GM18502 (cell line): ENCODE measurements around the gene ARHGEF7.
"Not testable (repeated sequence)": the region's sequence is repeated elsewhere in the genome, so short reads cannot be mapped to it uniquely, and the experiment has no call there.

Experiments
- ATAC-seq: cut with Tn5 transposase; IDR thresholded peaks from one replicate; pipeline ENCODE4 v1.9.1; 2021; ENCODE audit warnings: mild to moderate bottlenecking; ENCODE audit not compliant: unreplicated experiment, poor library complexity

ARHGEF7 gene

DNA sequence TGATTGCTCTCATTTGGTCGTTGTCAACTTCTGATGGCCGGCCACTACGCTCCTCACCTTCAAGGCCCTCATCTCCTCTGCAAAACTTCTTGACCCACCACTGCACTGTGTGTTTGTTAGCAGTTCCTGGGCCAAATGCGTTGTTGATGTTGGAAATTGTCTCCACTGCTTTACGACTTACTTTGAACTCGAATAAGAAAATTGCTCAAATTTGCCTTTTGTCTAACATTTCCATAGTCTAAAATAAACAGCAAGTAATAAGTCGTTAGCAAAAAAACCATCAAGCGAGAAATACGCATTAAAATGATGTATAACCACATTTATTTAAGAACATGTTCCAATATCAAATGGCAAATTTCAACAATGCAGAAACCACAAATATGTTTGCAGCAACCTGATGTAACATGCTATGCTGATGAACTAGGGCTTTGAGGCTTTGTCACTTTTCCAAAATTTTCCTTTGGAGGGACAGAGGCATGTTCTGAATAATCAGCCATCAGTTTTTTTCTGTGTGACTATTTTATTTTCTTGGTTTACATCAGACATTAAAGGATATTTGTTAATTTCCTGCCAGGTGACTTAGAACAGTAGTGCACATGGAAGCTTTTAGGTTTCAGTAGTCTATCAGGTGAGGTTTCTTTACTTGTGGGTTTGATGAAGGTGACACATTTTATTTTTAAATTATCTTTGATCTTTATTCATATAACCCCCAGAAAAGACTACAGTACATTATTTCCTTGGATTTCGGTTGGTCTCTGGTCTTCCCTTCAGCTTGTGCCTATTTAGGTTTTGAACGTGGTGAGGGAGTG lies 130.7 kb downstream of the ARHGEF7 start:
- ATAC-seq: no peak

DNA sequence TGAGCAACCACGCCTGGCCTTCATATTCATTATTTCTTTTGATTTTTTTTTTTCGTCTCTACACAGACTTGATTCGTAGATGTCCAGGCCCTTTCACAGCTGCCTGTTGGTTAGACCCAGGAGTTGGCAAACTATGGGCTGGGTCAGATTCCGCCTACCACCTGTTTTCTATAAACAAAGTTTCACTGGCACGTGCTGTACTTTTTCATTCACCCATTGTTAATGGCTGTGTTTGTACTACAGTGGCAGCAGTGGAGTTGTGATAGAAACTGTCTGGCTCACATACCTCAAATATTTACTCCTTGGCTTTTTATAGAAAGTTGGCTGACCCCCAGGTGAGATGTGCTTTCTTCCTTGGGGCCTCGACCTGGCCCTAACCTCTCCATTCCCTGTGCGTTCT lies 132.4 kb downstream of the ARHGEF7 start:
- ATAC-seq: no peak

DNA sequence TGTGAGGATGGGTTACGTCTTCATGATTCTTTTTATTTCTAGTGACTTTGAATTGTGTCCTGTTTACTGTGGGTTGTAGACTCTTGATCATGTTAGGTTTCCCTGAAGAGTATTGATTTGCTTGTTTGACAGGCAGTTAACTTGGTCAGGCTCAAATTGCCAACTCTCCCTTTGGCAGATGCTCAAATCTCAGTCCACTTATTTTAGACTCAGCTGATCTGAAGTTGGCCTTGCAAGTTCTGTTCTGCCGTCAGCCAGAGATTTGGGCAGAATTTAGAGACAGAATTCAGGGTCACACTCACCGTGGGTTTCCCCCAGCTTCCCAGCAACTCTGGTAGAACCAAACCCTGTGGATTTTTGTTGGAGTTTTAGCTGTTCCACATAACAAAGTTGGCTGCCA lies 133.7 kb downstream of the ARHGEF7 start:
- no peak for ATAC-seq

DNA sequence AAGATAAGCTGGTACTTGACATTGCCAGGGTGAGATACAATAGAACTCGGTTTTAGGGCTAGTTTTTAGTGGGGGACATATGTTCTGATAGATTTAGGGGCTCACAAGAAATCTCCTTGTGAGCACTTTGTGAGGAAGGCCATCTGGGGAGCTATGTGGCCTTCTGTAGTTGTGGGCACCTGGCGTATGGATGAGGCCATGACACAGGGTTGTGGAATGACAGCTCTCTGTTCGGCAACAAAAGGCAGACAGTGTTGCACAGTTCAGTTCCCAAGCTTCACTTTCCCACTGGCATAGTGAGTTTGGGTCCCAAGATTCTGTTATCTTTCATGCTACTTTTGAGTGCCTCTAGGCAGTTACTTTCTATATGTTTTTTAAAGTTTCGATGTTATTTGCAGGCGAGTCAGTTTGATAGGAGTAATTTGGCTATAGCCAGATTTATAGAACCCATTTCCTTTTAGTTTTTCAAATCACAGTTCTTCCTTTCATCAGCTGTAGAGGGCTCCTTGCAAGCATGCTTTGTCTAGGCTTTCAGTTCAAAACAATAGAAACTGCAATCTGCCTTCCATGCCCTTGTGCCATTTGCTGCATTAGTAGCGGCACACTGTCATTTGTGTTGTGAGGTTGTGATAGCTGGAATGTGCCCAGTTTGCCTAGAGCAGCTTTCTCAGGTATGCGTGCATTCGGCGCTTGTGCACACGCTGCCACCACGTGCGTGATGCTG lies 134.7 kb downstream of the ARHGEF7 start:
- no peak for ATAC-seq

DNA sequence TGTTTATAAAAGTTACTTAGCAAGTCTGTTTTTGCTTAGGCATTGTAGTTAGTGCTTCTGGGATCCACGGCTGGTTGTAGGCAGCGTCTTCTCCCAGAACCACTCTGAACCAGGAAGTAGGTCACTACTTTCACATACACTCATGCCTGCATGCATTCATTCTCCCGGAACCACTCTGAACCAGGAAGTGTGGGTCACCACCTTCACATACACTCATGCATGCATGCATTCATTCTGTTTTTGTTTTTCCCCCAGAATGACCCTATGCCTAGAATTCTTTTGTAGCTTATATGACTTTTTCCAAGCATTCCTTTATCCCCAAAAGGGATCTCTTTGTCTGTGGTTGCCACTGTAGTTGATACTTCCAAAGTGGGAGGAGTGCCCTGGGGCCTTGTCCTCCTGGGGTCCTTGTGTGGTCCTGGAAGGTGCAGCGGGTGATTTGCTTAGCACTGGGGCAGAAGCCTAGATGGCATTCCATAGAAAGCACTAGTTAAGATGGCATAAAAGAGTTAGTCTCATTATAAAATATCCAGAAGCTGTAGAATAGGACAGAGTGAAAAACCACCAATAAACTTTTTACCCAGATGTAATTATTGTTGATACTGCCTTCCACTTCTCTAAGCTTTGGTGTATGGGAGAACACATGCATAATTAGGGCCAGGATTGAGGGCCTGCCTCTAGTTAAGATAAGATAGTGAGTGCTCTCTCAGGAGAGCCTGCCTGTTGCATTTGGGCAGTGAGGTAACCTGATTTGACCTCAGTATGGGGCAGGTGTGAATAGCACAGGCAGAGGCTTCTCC lies 136.7 kb downstream of the ARHGEF7 start:
- ATAC-seq: no peak

DNA sequence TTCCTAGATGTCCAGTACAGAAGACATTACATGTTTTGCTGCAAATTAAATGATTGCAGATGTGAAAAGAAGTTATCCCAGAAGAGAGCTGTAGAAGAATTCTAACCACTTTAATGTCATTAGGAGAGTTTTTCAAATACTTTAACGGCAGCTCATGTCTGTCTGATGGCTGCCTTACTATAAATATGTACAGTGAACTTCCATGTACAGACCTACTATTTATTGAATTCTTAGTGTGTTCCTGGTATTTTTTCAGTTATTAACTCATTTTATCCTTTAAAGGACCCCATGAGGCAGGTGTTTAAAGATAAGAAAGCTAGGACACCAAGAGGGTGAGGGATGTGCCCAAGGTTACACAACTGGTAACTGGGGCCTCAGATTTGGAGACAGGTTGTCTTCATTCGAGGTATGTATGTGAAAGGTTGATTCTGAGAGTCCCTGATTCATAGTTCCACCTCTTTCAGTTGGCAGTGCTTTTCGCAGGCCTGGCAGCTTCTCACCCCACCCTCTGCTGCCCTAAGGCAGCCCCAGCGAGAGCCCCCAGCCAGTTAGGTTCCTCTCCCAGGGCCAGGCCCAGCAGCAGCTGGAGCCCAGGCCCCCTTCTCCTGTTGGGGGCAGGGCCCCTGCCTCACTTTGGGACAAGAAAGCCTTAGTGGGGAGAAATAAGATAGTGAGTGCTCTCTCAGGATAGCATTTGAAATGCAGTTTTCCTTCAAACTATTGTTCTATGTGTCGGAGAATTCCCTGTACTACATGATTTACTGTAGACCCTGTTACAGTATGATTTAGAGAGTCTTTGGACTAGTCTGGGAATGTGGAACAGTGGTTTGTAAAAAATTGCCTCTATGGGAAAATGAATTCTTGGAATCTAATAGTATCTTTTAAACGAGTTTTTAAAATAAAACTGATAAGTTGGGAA lies 137.6 kb downstream of the ARHGEF7 start:
- ATAC-seq: no peak

DNA sequence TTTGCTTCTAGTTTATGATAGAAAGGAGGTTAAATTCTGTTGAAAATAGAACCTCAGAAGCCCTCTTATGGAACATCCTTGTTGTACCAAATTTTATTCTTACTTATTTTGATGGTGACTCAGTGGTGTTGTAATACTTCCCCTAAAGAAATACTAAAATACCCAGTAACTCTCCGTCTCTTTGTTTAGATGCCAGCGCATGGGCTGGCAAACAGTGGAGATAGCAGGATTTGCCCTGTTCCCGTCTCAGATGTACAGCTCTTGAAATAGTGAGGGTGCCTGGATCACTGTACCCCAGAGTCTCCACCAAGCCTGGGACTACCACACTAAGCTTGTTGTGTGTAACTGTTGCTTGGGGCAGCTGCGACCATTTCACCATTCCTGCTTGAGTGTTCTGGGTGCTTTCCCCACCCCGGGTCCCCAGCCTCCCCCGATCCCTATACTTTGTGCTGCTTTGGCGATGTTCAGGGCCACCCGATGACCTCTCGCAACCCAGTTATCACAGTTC lies 138.3 kb downstream of the ARHGEF7 start:
- ATAC-seq: no peak

DNA sequence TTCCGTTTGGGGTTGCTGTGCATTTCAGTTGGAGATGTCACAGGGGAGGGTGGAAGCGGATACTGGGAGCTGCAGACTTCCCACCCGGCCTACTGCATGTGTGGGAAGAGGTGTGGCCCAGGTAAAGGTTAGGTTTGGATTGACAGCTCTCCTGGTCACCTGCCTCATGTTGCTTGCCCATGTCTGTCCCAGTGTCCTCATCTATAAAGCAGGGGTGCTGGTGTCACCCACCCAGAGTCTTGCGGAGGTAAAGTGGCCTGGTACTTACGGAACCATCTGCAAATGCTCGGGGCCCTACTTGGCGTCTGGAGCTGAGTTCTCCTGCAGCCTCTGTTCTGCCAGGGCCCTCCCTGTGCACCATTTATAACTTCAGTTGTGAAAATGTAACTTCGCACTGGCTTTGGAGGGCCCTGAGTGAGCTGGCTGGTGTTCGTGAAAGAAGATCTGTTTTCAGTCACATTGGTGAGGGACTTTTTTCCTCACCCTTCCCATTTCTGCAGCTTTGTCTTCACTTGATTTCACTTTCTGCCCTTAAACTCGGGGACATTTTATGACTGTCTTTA lies 140.2 kb downstream of the ARHGEF7 start:
- no peak for ATAC-seq

DNA sequence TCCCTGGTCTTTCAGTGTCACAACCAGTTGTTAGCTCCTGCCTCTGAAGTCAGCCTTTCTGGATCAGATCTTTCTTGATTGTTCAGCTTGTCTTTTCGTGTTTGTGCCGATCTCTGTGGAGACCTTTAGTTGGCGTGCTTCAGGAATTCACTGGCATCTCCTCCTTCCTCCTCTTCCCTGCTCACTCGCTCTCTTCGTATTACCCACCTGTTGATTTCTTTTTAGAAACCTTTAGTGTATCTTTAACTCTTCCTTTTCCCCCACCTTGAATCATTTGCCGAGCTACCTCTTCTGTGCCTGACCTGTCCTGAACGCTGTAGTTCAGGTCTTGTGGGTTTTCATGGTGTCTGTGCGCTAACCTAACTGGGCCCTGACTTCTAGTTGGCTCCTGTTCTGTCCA lies 141.3 kb downstream of the ARHGEF7 start:
- no peak for ATAC-seq

DNA sequence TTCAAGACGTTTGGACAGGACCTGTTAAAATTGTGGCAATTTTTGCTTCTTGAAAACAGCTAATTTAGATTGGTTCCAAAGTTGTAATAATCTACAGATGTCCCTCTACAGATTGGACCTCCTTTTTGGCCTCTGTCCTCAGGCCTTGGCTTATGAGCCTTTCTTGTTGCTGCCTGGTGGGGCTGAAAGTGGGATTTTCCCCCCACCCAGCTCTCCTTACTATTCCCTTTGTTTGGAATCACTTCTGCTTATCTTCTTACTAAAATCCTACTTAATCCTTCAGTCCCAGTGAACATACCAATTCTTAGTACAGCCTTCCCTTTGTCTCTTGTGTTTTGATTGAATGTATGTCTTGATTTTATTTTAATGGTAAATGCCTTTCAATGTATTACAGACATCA lies 141.8 kb downstream of the ARHGEF7 start:
- no peak for ATAC-seq

DNA sequence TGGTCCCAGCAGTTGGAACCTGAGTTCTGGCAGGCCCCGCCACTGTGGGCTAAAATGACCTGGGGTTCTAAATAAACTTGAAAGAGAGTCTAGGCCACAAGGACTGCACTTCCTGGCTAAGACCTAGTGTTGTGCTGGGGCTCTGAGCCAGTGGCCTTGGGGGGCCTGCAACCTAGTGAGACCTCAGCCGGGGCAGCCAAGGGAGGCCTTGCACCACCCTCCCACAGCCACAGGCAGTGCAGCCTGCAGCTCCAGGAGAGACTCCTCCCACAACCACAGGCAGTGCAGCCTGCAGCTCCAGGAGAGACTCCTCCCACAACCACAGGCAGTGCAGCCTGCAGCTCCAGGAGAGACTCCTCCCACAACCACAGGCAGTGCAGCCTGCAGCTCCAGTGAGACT lies 142.8 kb downstream of the ARHGEF7 start:
- not testable (repeated sequence) for ATAC-seq

DNA sequence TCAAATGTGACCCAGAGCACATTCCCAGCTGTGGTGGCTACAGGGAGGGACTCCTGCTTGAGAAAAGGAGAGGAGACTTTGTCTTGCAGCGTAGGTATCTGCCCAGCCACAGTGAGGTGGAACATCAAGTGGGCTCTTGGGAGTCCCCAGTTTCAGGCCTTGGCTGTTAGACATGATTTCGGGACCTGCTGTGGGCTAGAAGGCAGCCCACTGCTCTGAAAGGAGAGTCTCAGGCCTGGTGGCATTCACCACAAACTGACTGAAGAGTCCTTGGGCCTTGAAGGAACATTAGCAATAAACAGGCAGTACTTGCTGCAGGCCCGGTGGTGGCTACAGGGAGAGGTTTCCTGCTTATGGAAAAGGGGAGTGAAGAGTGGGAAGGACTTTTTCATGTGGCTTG lies 143.5 kb downstream of the ARHGEF7 start:
- ATAC-seq: no peak

DNA sequence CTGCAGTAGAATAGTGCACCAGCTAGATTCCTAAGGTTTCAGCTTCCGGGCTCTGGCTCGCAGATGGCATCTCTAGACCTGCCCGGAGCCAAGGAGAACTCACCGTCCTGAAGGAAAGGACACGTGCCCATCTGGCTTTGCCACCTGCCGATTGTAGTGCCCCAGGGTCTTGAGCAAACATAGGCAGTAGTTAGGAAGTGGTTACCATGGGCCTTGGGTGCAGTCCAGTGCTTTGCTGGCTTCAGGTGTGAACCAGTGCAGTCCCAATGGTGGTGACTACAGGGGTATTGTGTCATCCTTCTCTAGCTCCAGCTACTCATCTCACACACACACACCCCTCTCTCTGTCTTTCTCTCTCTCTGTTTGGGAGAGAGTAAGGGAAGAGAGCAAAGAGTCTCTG lies 143.9 kb downstream of the ARHGEF7 start:
- no peak for ATAC-seq

DNA sequence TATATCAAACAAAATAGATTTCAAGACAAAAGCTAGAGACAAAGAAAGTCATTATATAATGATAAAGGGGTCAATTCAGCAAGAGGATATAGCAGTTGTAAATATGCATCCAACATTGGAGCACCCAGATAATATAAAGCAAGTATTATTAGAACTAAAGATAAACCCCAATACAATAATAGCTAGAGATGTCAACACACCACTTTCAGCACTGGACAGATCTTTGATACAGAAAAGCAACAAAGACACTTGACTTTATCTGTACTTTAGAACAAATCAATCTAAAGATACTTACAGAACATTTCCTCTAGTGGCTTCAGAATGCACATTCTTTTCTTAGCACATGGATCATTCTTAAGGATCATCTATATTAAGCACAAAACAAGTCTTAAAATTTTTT lies 146.2 kb downstream of the ARHGEF7 start:
- no peak for ATAC-seq

DNA sequence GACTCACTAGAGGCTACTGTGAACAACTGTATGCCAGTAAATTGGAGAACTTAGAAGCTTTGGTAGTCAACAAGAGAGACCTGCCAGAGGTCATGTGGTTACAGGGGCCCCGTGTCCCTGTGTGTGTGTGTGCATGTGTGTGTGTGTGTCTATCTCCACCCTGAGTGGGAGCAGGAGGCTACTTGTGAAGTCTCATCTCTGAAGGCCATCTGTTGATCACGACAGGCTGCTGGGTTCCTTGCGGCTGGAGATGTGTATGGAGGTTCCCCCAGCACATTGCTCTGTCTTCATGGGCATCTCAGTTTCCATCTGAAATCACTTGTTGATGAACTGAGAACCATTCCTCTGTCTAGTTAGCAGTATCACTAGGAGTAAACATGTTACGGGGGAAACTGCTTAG lies 147.2 kb downstream of the ARHGEF7 start:
- ATAC-seq: no peak

DNA sequence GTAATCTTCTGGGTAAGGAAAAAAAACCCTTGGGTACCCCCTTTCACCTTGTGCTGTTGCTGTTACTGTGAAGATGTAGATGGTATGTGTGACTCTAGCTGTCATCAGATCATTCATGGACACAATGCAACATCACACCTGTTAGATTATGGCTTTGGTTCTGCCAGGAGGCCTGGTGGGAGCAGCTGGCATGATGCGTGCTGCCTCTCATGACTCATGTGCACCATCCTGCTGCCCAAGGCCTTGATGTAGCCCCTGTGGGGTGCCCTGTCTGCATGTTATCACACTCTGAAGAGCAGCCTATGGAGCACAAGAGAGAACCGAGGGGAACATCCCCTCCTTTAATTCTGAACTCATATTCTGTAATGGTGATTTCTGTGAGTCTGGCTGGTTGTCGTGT lies 147.6 kb downstream of the ARHGEF7 start:
- no peak for ATAC-seq

DNA sequence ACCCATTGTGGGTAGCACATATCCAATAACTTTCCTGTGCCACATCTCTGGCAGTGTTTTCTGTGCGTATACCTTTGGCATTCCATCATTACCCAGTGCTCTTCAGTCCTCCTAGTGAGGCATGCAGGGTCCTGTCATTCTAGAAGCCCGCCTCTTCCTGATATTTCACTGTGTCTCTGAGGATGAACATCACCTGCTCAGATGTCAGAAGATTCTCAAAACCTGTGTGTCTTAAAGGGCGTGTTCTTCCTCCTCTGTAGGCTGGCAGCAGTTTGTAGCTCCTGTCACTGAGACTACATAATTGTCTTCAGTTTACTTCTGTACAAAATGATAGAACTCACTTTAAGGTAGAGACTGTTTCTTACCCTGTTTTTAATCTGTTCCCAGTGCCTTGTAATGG lies 148.5 kb downstream of the ARHGEF7 start:
- ATAC-seq: no peak

DNA sequence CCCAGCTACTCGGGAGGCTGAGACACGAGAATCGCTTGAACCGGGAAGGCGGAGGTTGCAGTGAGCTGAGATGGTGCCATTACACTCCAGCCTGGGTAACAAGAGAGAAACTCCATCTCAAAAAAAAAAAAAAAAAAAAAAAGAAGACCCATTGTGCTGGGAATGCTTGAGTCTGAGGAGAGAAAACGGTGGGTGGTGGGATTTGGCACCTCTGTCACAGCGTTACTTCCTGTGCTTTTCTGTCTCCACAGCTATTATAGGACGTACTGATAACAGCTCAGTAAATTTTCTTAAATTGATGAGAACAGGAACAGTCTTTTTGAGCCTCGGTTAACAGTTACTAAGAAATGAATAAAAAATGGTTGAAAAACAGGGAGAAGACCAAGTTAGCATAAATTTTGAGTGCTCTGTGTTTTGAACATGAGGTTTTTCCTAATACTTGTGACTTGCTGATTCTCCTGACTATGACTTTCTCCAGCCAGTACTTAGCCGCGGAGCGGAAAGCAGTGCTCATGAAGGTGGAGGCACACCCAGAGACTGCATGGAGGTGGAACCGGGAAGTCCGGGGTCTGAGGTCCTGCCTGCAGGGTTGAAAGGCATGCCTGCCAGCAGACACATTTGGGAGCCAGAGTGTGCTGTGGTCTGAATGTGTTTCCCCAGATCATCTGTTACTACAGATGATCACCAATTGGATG lies 150.0 kb downstream of the ARHGEF7 start:
- no peak for ATAC-seq

DNA sequence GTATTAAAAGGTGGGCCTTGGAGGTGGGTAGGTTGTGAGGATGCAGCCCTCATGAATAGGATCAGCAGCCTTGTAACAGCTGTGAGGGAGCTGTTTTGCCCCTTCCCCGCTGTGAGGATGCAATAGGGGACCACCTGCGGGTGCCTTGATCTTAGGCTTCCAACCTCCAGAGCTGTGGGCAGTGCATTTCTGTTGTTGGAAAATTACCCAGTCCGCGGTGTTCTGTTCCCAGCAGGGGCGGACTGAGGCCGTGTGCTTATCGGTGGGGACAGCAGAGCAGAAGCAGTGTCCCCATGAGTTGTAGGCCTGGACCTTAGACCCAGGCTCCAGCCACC lies 150.6 kb downstream of the ARHGEF7 start:
- no peak for ATAC-seq
